ENCODE data around the gene IGIP.

IGIP gene

GRCh38 chr5:140125637-140126036 lies at the start of gene IGIP:
TSS of gene IGIP (plus strand) at chr5:140125937. CDS start at chr5:140128477, 2,540 bp downstream.
- DNase-seq: no peak

GRCh38 chr5:140076142-140076541 lies 49.6 kb upstream of the IGIP start:
- DNase-seq: no peak

- DNase-seq: no peak
These were observed 48.9 kb upstream of the IGIP start for GRCh38 chr5:140076788-140077187.

- no peak for DNase-seq
These were observed 42.6 kb upstream of the IGIP start for GRCh38 chr5:140083120-140083519.

- no peak for DNase-seq
These were observed 42.1 kb upstream of the IGIP start for GRCh38 chr5:140083650-140084049.

- no peak for DNase-seq
These were observed 41.2 kb upstream of the IGIP start for GRCh38 chr5:140084541-140084940.

- no peak for DNase-seq
These were observed 35.5 kb upstream of the IGIP start for GRCh38 chr5:140090251-140090650.

GRCh38 chr5:140093179-140093578 lies 32.6 kb upstream of the IGIP start:
- DNase-seq: no peak

- DNase-seq: no peak
These were observed 31.9 kb upstream of the IGIP start for GRCh38 chr5:140093866-140094265.

- DNase-seq: no peak
These were observed 30.8 kb upstream of the IGIP start for GRCh38 chr5:140094889-140095288.

- DNase-seq: no peak
These were observed 24.6 kb upstream of the IGIP start for GRCh38 chr5:140101179-140101578.

GRCh38 chr5:140103154-140103553 lies 22.6 kb upstream of the IGIP start:
- DNase-seq: no peak

- no peak for DNase-seq
These were observed 21.6 kb upstream of the IGIP start for GRCh38 chr5:140104100-140104499.

GRCh38 chr5:140106101-140106500 lies 19.6 kb upstream of the IGIP start:
- no peak for DNase-seq

- no peak for DNase-seq
These were observed 18.9 kb upstream of the IGIP start for GRCh38 chr5:140106805-140107311.

- peak; percentile 91 for DNase-seq
These were observed 18.2 kb upstream of the IGIP start for GRCh38 chr5:140107312-140108092.

GRCh38 chr5:140108093-140109017 lies 17.4 kb upstream of the IGIP start:
- DNase-seq: no peak

GRCh38 chr5:140109018-140109758 lies 16.5 kb upstream of the IGIP start:
- DNase-seq: no peak

- no peak for DNase-seq
These were observed 15.7 kb upstream of the IGIP start for GRCh38 chr5:140109759-140110645.

GRCh38 chr5:140110646-140110957 lies 15.1 kb upstream of the IGIP start:
- DNase-seq: no peak

- no peak for DNase-seq
These were observed 14.5 kb upstream of the IGIP start for GRCh38 chr5:140111011-140111858.
